H1 (cell line): ENCODE measurements around the gene SLC1A1. TPM values are rescaled to one million over a fixed set of nuclear protein-coding genes. Genes with fewer than 3 reads are reported as not detected.

Experiments used
- CTCF ChIA-PET: fragments of 300-600 bp; sonication (Branson Sonifier 250); formaldehyde crosslinking; loops from one replicate; lab custom pipeline; 2021; ENCODE audit not compliant: partially characterized antibody; lab: Charles Lee
- POLR2A ChIA-PET: fragments of 300-600 bp; sonication (Branson Sonifier 250); formaldehyde crosslinking; loops from one replicate; lab custom pipeline; 2021; ENCODE audit warnings: inconsistent platforms; ENCODE audit not compliant: partially characterized antibody; lab: Charles Lee
- DNase-seq, 2 experiments: peaks; one replicate each; pipeline versions ENCODE4 v3.0.0 to v3.0.0-alpha.2; 2010 to 2022; ENCODE audit warnings: low spot score in 2 of 2, low read depth in 1 of 2, mixed read lengths in 1 of 2
- FAIRE-seq: peaks from 2 replicates; lab custom pipeline; 2011; peaks lifted over from hg19 to GRCh38; lab: Jason Lieb, UNC
- H2AFZ ChIP-seq: 2 replicates; pipeline ENCODE4 v1.8.1; 2012; ENCODE audit warnings: low read length, inconsistent platforms
- H2AK5ac ChIP-seq: 2 replicates; pipeline ENCODE4 v1.6.1; 2013; ENCODE audit warnings: low read depth, low read length
- H2BK120ac ChIP-seq: replicated peaks from 2 replicates; pipeline ENCODE3; 2013; ENCODE audit warnings: low read depth, low read length, inconsistent platforms
- H2BK12ac ChIP-seq: 2 replicates; pipeline ENCODE4 v1.6.1; 2013; ENCODE audit warnings: low read depth, low read length
- H2BK15ac ChIP-seq: 2 replicates; pipeline ENCODE4 v1.6.1; 2013; ENCODE audit warnings: low read length
- H2BK20ac ChIP-seq: 2 replicates; pipeline ENCODE4 v1.6.1; 2013; ENCODE audit warnings: low read length
- H2BK5ac ChIP-seq: 2 replicates; pipeline ENCODE4 v1.6.1; 2013; ENCODE audit warnings: low read depth, low read length
- H3K14ac ChIP-seq: 2 replicates; pipeline ENCODE4 v1.6.1; 2013; ENCODE audit warnings: inconsistent platforms; ENCODE audit not compliant: insufficient read length
- H3K18ac ChIP-seq: 2 replicates; pipeline ENCODE4 v1.6.1; 2013; ENCODE audit warnings: low read length; ENCODE audit errors: extremely low read depth
- H3K23ac ChIP-seq: 2 replicates; pipeline ENCODE4 v1.6.1; 2013; ENCODE audit warnings: inconsistent platforms; ENCODE audit not compliant: insufficient read length
- H3K23me2 ChIP-seq: 2 replicates; pipeline ENCODE4 v1.6.1; 2013; ENCODE audit warnings: low read depth, low read length
- H3K27ac ChIP-seq: 2 replicates; pipeline ENCODE4 v1.6.1; 2011; ENCODE audit warnings: low read depth, low read length, inconsistent platforms
- H3K27me3 ChIP-seq, 4 experiments: replicated peaks in 1 of 4; 1 replicate in 1 of 4; 2 replicates in 3 of 4; pipeline versions ENCODE4 v1.6.1 to v1.8.1; 2011 to 2013; ENCODE audit warnings: low read length in 3 of 4, mild to moderate bottlenecking in 3 of 4, inconsistent platforms in 2 of 4, mixed read lengths in 2 of 4, moderate library complexity in 1 of 4; ENCODE audit not compliant: control insufficient read depth in 3 of 4, insufficient read depth in 3 of 4; ENCODE audit errors: extremely low read depth in 1 of 4
- H3K36me3 ChIP-seq, 4 experiments: 2 replicates each; pipeline versions ENCODE4 v1.6.1 to v1.8.1; 2011 to 2013; ENCODE audit warnings: mild to moderate bottlenecking in 4 of 4, low read length in 3 of 4, moderate library complexity in 2 of 4, control low read depth in 1 of 4, inconsistent platforms in 1 of 4; ENCODE audit not compliant: insufficient read depth in 4 of 4, control insufficient read depth in 2 of 4
- H3K4ac ChIP-seq: replicated peaks from 2 replicates; pipeline ENCODE3; 2013; ENCODE audit warnings: low read length, low read depth, mixed read lengths, inconsistent platforms; ENCODE audit not compliant: insufficient read length
- H3K4me1 ChIP-seq, 4 experiments: replicated peaks in 1 of 4; 1 replicate in 1 of 4; 2 replicates in 3 of 4; pipeline versions ENCODE4 v1.6.1 to v1.8.1; 2011 to 2013; ENCODE audit warnings: low read length in 3 of 4, inconsistent platforms in 2 of 4, mixed read lengths in 1 of 4; ENCODE audit not compliant: insufficient read depth in 4 of 4, control insufficient read depth in 3 of 4
- H3K4me2 ChIP-seq, 2 experiments: 2 replicates each; pipeline versions ENCODE4 v1.6.1 to v1.8.1; 2011 to 2013; ENCODE audit warnings: low read depth in 2 of 2, low read length in 2 of 2, control low read depth in 1 of 2, inconsistent platforms in 1 of 2, mild to moderate bottlenecking in 1 of 2; ENCODE audit not compliant: insufficient read depth in 1 of 2
- H3K4me3 ChIP-seq, 4 experiments: fragments of 200-600, 300-600 bp in 1 of 4; sonication (generic), shearing (Covaris generic), sonication (Bioruptor Twin) in 1 of 4; 2 replicates each; pipeline versions ENCODE4 v1.5.1 to v1.8.1; 2011 to 2016; ENCODE audit warnings: low read length in 4 of 4, low read depth in 3 of 4, control low read depth in 2 of 4, inconsistent platforms in 2 of 4, mild to moderate bottlenecking in 2 of 4, mixed read lengths in 1 of 4, moderate library complexity in 1 of 4; ENCODE audit not compliant: insufficient read depth in 2 of 4; ENCODE audit errors: extremely low read depth in 1 of 4
- H3K56ac ChIP-seq: replicated peaks from 2 replicates; pipeline ENCODE3; 2013; ENCODE audit warnings: low read depth, mild to moderate bottlenecking, mixed read lengths, low read length, inconsistent platforms; ENCODE audit not compliant: insufficient read length
- H3K79me1 ChIP-seq: 2 replicates; pipeline ENCODE4 v1.6.1; 2013; ENCODE audit warnings: low read depth, low read length, control low read depth
- H3K79me2 ChIP-seq, 2 experiments: 2 replicates each; pipeline versions ENCODE4 v1.6.1 to v1.8.1; 2012 to 2013; ENCODE audit warnings: low read length in 2 of 2, mild to moderate bottlenecking in 2 of 2, inconsistent platforms in 1 of 2; ENCODE audit not compliant: insufficient read depth in 2 of 2, control insufficient read depth in 1 of 2
- H3K9ac ChIP-seq, 4 experiments: replicated peaks in 1 of 4; 1 replicate in 1 of 4; 2 replicates in 3 of 4; pipeline versions ENCODE4 v1.6.1 to v1.8.1; 2011 to 2013; ENCODE audit warnings: low read depth in 3 of 4, low read length in 3 of 4, control low read depth in 2 of 4, mild to moderate bottlenecking in 2 of 4, moderate library complexity in 2 of 4, inconsistent platforms in 1 of 4; ENCODE audit errors: extremely low read depth in 1 of 4
- H3K9me3 ChIP-seq, 2 experiments: 2 replicates each; pipeline versions ENCODE4 v1.6.1 to v1.8.1; 2012 to 2013; ENCODE audit warnings: mild to moderate bottlenecking in 2 of 2, moderate library complexity in 2 of 2, control low read depth in 1 of 2, inconsistent platforms in 1 of 2, low read depth in 1 of 2, low read length in 1 of 2, mixed read lengths in 1 of 2; ENCODE audit not compliant: insufficient read depth in 2 of 2
- H4K20me1 ChIP-seq, 2 experiments: replicated peaks in 1 of 2; 2 replicates each; pipeline versions ENCODE3 to v1.8.1; 2011 to 2013; ENCODE audit warnings: inconsistent platforms in 2 of 2, low read length in 2 of 2, mild to moderate bottlenecking in 1 of 2; ENCODE audit not compliant: insufficient read depth in 2 of 2, control insufficient read depth in 1 of 2
- H4K5ac ChIP-seq: 2 replicates; pipeline ENCODE4 v1.6.1; 2013; ENCODE audit warnings: low read length, low read depth, mixed read lengths, inconsistent platforms; ENCODE audit not compliant: insufficient read length
- H4K8ac ChIP-seq: 2 replicates; pipeline ENCODE4 v1.8.0; 2013; ENCODE audit warnings: mild to moderate bottlenecking, moderate library complexity, low read length, inconsistent platforms; ENCODE audit not compliant: insufficient read depth; ENCODE audit errors: extremely low read depth
- H4K91ac ChIP-seq: replicated peaks from 2 replicates; pipeline ENCODE3; 2013; ENCODE audit warnings: low read length, mixed read lengths, inconsistent platforms; ENCODE audit not compliant: insufficient read length
- JUND ChIP-seq: IDR thresholded peaks from 2 replicates; pipeline ENCODE4 v1.6.1; 2011; ENCODE audit warnings: mild to moderate bottlenecking, improper control_type of control experiment, low read length
- NRF1 ChIP-seq: IDR thresholded peaks from 2 replicates; pipeline ENCODE4 v1.6.1; 2011; ENCODE audit warnings: mild to moderate bottlenecking, low read depth, low read length, improper control_type of control experiment
- WGBS, 2 experiments: shearing (Covaris generic) in 1 of 2; methylation state at CpG; one replicate each; pipeline versions ENCODE4 v1.1.6 to v1.1.7; 2013 to 2015; ENCODE audit warnings: low lambda C conversion rate in 2 of 2, mixed read lengths in 2 of 2, inconsistent platforms in 1 of 2, low coverage in 1 of 2, missing lambda C conversion rate in 1 of 2; ENCODE audit not compliant: insufficient replicate concordance in 2 of 2, insufficient coverage in 1 of 2, insufficient read length in 1 of 2; ENCODE audit errors: extremely low coverage in 1 of 2, missing lambda C conversion rate in 1 of 2; 5-methylcytosine and 5-hydroxymethylcytosine counted together
- polyA plus RNA-seq, 7 experiments: library from polyadenylated mRNA; depleted of rRNA in 3 of 7; stranded (reverse) in 5 of 7; unstranded in 2 of 7; fragments of >200 nt in 5 of 7; fragments of 200-250 nt in 2 of 7; gene quantifications; 1 replicate in 5 of 7; 2 replicates in 1 of 7; 4 replicates in 1 of 7; pipeline versions ENCODE4 v1.2.1 to v1.2.3, GENCODE V29; 2011 to 2013; ENCODE audit warnings: missing spikeins in 2 of 7, mixed read lengths in 2 of 7
- total RNA-seq: library from RNA; stranded (reverse); fragmentation: NEBNext Ultra II Directional; extraction: Animal tissue kit (Norgen Biotek cat#: 25700); gene quantifications from 2 replicates; pipeline ENCODE4 v1.2.1, GENCODE V29; 2021

SLC1A1 gene
- total and polyA plus RNA-seq, 2 of the 8 experiments (the other 6 are each of a cell fraction or from before 2014, with no cell fraction given), result 4.7 to 11.7 TPM

DNA sequence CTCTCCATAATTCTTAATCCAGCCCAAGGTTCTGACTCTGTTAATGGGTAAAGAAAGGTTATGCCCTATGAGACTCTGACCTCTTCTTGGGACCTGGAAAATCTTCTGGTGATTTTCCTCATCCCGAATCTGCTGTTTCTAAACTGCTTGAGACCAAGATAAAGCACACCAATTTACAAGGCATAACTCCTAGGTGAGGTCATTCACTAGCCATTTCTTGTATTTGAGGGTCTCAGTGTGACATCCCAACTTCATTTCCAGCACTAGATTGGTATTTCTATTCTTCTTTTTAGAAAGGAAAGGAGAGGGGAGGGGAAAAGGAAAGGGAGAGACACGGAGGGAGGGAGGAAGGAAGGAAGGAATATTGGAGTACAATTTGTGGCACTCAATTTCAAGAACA lies 51.6 kb downstream of the SLC1A1 start:
- no peak overlapping the region for H3K4me3 ChIP-seq
- H2BK12ac ChIP-seq, result no peak overlapping the region
- H2AK5ac ChIP-seq, result no peak overlapping the region
- no peak overlapping the region for H2BK15ac ChIP-seq
- H3K27ac ChIP-seq, result no peak overlapping the region
- H3K4me2 ChIP-seq, result peak overlapping the region in 1 of 2 experiments; percentile 15; a peak in 3 of 4 replicates
- 37% methylated on average over 2 of the region's 2 CpGs; no CpG with 5 or more reads in 1 of the 2 experiments for WGBS, 2 experiments
- H2BK20ac ChIP-seq, result no peak overlapping the region
- no peak overlapping the region for H2BK5ac ChIP-seq
- peaks cover 0 to 3% (median under 1%) of the 10 kb centered on the region in 4 experiments; a peak in 3 of 7 replicates for H3K4me1 ChIP-seq
- H3K56ac ChIP-seq, result no peak overlapping the region
- TF ChIP-seq JUND (peak; percentile 78), NRF1 (no peak)
- H3K9me3 ChIP-seq, result peaks cover 3 to 4% of the 10 kb centered on the region in 2 experiments; a peak in 1 of 4 replicates
- DNase-seq (no peak), FAIRE-seq (no peak)
- 0 out of 2 replicates have a peak overlapping the region, but pooled peaks have one; percentile 15 for H2AFZ ChIP-seq
- H3K23ac ChIP-seq, result no peak overlapping the region
- H2BK120ac ChIP-seq, result no peak overlapping the region
- H4K20me1 ChIP-seq, result no peaks in the 10 kb centered on the region
- no peak overlapping the region for H4K5ac ChIP-seq
- POLR2A ChIA-PET, result no interaction called here
- no peaks in the 10 kb centered on the region for H3K79me2 ChIP-seq
- no peak overlapping the region for H4K91ac ChIP-seq
- H3K27me3 ChIP-seq, result no peaks in the 10 kb centered on the region
- no peaks in the 10 kb centered on the region for H3K36me3 ChIP-seq
- H3K79me1 ChIP-seq, result no peaks in the 10 kb centered on the region
- no peak overlapping the region for H3K14ac ChIP-seq
- no peaks in the 10 kb centered on the region for H3K23me2 ChIP-seq
- H3K9ac ChIP-seq, result no peak overlapping the region
- H3K18ac ChIP-seq, result no peak overlapping the region
- H3K4ac ChIP-seq, result no peak overlapping the region
- CTCF ChIA-PET, result interaction anchor here (0.8 to 4.5 kb wide), 4 partner anchors 8 to 166 kb away, joined by 3 to 53 read pairs (median 4); no protein-coding TSS in a partner anchor
- no peak overlapping the region for H4K8ac ChIP-seq
